Glutamatergic neuron (in vitro differentiated cells): ENCODE results near the gene ANTKMT. TPM values are rescaled to one million over a fixed set of nuclear protein-coding genes. Genes with fewer than 3 reads are reported as not detected.

Experiments used
- DNase-seq: peaks from one replicate; pipeline ENCODE4 v3.0.0; 2022
- H3K27ac Mint-ChIP-seq: one replicate; pipeline ENCODE4 v1.8.0; 2020; ENCODE audit warnings: mild to moderate bottlenecking, mixed read lengths, inconsistent platforms; ENCODE audit not compliant: unreplicated experiment
- H3K27me3 Mint-ChIP-seq: one replicate; pipeline ENCODE4 v1.8.0; 2020; ENCODE audit warnings: mild to moderate bottlenecking, moderate library complexity, mixed read lengths, inconsistent platforms; ENCODE audit not compliant: unreplicated experiment
- H3K36me3 Mint-ChIP-seq: one replicate; pipeline ENCODE4 v1.8.0; 2020; ENCODE audit warnings: mild to moderate bottlenecking, mixed read lengths, inconsistent platforms; ENCODE audit not compliant: unreplicated experiment
- H3K4me1 Mint-ChIP-seq: one replicate; pipeline ENCODE4 v1.8.0; 2020; ENCODE audit warnings: mild to moderate bottlenecking, low read depth, mixed read lengths, inconsistent platforms; ENCODE audit not compliant: unreplicated experiment
- H3K4me3 Mint-ChIP-seq: one replicate; pipeline ENCODE4 v1.8.0; 2020; ENCODE audit warnings: mild to moderate bottlenecking, mixed read lengths, inconsistent platforms; ENCODE audit not compliant: unreplicated experiment
- H3K9me3 Mint-ChIP-seq: one replicate; pipeline ENCODE4 v1.8.0; 2020; ENCODE audit warnings: mild to moderate bottlenecking, moderate library complexity, mixed read lengths, inconsistent platforms; ENCODE audit not compliant: unreplicated experiment
- CTCF ChIP-seq: fragments of 200-600 bp; sonication (generic); IDR thresholded peaks from one replicate; pipeline ENCODE4 v1.5.0; 2021; ENCODE audit not compliant: partially characterized antibody, unreplicated experiment
- total RNA-seq: library from RNA; stranded (reverse); fragmentation: NEBNext Ultra II Directional; extraction: Animal tissue kit (Norgen Biotek cat#: 25700); gene quantifications from one replicate; pipeline ENCODE4 v1.2.1, GENCODE V29; 2021; ENCODE audit not compliant: unreplicated experiment

The ANTKMT gene
- total RNA-seq, 1 donor from 2014 or later, result 61.1 TPM

GRCh38 chr16:759110-759910, 38.4 kb downstream of the ANTKMT start:
- Mint-ChIP-seq H3K27me3 (peaks cover 7% of the 10 kb centered on the region), H3K4me3 (no peak overlapping the region), H3K9me3 (peaks cover 3% of the 10 kb centered on the region), H3K27ac (no peak overlapping the region), H3K36me3 (peaks cover 5% of the 10 kb centered on the region), H3K4me1 (no peaks in the 10 kb centered on the region)
- DNase-seq, result no peak
- TF ChIP-seq CTCF, result no peak

GRCh38 chr16:760065-760464, 39.1 kb downstream of the ANTKMT start:
- Mint-ChIP-seq H3K4me1 (no peaks in the 10 kb centered on the region), H3K9me3 (peaks cover 3% of the 10 kb centered on the region), H3K36me3 (peaks cover 5% of the 10 kb centered on the region), H3K27ac (no peak overlapping the region), H3K27me3 (peaks cover 7% of the 10 kb centered on the region), H3K4me3 (no peak overlapping the region)
- no peak for DNase-seq
- TF ChIP-seq CTCF, result no peak

DNA sequence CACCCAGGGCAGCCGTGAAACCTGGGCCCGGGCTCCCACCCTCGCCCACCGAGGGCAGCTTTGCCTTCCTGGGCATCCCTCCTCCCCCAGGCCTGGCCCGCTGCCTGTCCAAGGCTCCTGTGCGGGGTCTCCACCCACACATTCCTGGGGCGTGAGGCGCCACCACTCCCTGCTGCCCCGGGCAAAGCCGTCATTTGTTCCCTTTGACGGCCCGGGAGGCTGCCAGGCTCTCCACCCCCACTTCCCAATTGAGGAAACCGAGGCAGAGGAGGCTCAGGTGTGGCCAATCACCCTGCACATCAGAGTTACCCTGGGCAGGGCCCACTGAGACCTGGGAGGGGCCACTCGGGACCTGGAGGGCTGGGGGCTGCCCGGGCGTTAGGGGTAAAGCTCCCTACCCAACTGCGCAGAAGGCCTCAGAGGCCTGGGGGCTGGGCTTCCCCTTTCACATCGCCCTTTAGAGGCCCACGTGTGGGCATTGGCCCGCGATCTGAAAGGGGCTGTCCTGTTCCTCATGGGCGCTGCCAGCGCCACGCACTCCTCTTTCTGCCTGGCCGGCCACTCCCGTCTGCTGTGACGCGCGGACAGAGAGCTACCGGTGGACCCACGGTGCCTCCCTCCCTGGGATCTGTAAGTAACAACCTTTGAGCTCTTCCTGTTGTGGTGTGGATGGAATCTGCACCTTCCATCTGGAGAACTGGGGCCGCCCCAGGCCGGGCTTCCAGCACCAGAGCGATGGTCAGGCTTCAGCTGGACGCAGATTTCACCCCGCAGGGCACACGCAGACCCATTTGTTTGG, 39.8 kb downstream of the ANTKMT start, which contains the start of gene MSLN:
MSLN (plus strand) TSS at position 190 of the 799 bp plus-strand sequence. CDS start 1,947 bp downstream, outside the sequence.
- TF ChIP-seq CTCF, result no peak
- no peak for DNase-seq
- H3K9me3 Mint-ChIP-seq, result peaks cover 3% of the 10 kb centered on the region
- H3K36me3 Mint-ChIP-seq, result peaks cover 5% of the 10 kb centered on the region
- no peak within 1 kb of the TSS for H3K27ac Mint-ChIP-seq
- no peaks in the 10 kb centered on the region for H3K4me1 Mint-ChIP-seq
- peaks cover 7% of the 10 kb centered on the region for H3K27me3 Mint-ChIP-seq
- H3K4me3 Mint-ChIP-seq, result no peak within 1 kb of the TSS

DNA sequence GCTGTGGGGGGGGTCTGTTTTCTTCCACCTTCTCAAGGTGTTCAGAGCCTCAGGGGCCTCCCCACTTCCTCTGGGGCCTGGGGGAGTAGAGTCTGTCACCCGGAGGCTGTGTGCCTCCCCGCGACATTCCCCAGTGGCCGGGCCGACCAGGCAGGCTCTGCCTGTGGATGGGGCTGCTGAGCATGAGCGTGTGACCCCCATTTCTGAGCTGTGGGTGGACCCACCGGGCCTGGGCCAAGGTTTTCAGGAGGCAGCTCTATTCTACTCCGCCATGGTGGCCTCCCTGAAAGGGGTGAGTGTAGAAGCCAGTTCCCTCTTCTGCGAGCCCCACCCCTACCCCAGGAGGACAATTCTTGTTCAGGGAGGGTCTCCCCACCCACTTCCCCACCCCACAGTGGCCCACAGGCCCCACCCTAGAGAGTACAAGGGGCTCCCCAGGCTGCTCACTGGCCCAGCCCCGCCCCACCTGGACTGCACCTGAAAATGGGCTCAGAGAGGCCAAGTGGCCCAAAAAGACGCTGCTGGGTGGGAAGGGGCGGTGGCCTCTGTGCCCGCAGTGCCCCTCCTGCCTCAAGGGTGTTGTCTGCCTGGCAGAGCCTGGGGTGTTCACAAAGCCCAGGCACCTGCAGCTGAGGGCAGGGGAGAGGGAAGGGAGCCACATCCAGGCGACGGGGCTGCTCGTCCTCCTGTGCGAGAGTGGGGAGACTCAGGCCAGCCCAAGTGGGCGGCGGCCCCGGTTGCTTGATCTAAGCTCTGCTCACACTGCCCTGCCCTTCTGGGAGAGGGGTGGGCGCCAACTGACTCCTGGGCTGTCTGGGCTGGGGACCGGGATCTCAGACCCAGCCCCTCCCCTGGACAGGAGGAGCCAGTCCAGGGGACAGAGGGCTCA, 40.9 kb downstream of the ANTKMT start:
- DNase-seq, result no peak
- Mint-ChIP-seq H3K4me1 (no peaks in the 10 kb centered on the region), H3K36me3 (no peaks in the 10 kb centered on the region), H3K4me3 (no peak overlapping the region), H3K27ac (no peak overlapping the region), H3K27me3 (peaks cover 7% of the 10 kb centered on the region), H3K9me3 (no peaks in the 10 kb centered on the region)
- no peak for TF ChIP-seq CTCF
